SK-N-SH treated with all-trans-retinoic acid at 6 μM for 48 hours (cell line): ENCODE results near the gene NRXN3.

Experiments
- ATAC-seq: fragments of 200-7000 bp; cut with Tn5 transposase; 3 replicates; pipeline ENCODE4 v1.9.1; 2020; ENCODE audit warnings: mild to moderate bottlenecking, moderate library complexity
- ARNTL ChIP-seq: fragments of 450-650 bp; formaldehyde crosslinking; IDR thresholded peaks from 2 replicates; pipeline ENCODE4 v1.5.0; 2020; ENCODE audit warnings: low read depth, mild to moderate bottlenecking, moderate library complexity, borderline replicate concordance
- BACH2 ChIP-seq: fragments of 250-450 bp; sonication (Bioruptor Pico); IDR thresholded peaks from 2 replicates; pipeline ENCODE4 v1.9.0; 2021; ENCODE audit warnings: mild to moderate bottlenecking, borderline replicate concordance
- CSDC2 ChIP-seq: fragments of 250-450 bp; sonication (Bioruptor Pico); IDR thresholded peaks from 2 replicates; pipeline ENCODE4 v1.5.0; 2020; ENCODE audit warnings: mild to moderate bottlenecking, moderate library complexity
- CSRNP3 ChIP-seq: fragments of 250-450 bp; sonication (Bioruptor Pico); IDR thresholded peaks from 2 replicates; pipeline ENCODE4 v1.5.1; 2021; ENCODE audit warnings: mild to moderate bottlenecking, moderate library complexity
- ESRRG ChIP-seq: fragments of 250-450 bp; sonication (Bioruptor Pico); IDR thresholded peaks from 2 replicates; pipeline ENCODE4 v1.6.1; 2021; ENCODE audit warnings: mild to moderate bottlenecking
- GLIS3 ChIP-seq: fragments of 250-450 bp; sonication (Bioruptor Pico); IDR thresholded peaks from 2 replicates; pipeline ENCODE4 v1.5.0; 2020; ENCODE audit warnings: mild to moderate bottlenecking, moderate library complexity
- ISL1 ChIP-seq: fragments of 250-450 bp; sonication (Bioruptor Pico); IDR thresholded peaks from 2 replicates; pipeline ENCODE4 v2.1.2; 2022; ENCODE audit warnings: mild to moderate bottlenecking, moderate library complexity
- OSR1 ChIP-seq: fragments of 250-450 bp; sonication (Bioruptor Pico); IDR thresholded peaks from 2 replicates; pipeline ENCODE4 v1.8.0; 2022; ENCODE audit warnings: moderate library complexity, mild to moderate bottlenecking, inconsistent platforms
- PPARA ChIP-seq: fragments of 250-450 bp; sonication (Bioruptor Pico); IDR thresholded peaks from 2 replicates; pipeline ENCODE4 v1.5.0; 2020; ENCODE audit warnings: mild to moderate bottlenecking, borderline replicate concordance
- RARB ChIP-seq: fragments of 250-450 bp; sonication (Bioruptor Pico); IDR thresholded peaks from 2 replicates; pipeline ENCODE4 v1.8.0; 2021; ENCODE audit warnings: mild to moderate bottlenecking, moderate library complexity
- SNAI2 ChIP-seq: fragments of 250-450 bp; sonication (Bioruptor Pico); IDR thresholded peaks from 2 replicates; pipeline ENCODE4 v1.5.0; 2020; ENCODE audit warnings: mild to moderate bottlenecking, moderate library complexity
- TCF4 ChIP-seq: fragments of 250-450 bp; sonication (Bioruptor Pico); IDR thresholded peaks from 2 replicates; pipeline ENCODE4 v1.8.0; 2021; ENCODE audit warnings: mild to moderate bottlenecking, moderate library complexity, borderline replicate concordance
- TOX ChIP-seq: fragments of 250-450 bp; sonication (Bioruptor Pico); IDR thresholded peaks from 2 replicates; pipeline ENCODE4 v1.8.0; 2021; ENCODE audit warnings: mild to moderate bottlenecking, moderate library complexity, borderline replicate concordance
- TSHZ2 ChIP-seq: fragments of 250-450 bp; sonication (Bioruptor Pico); IDR thresholded peaks from 2 replicates; pipeline ENCODE4 v1.5.0; 2020; ENCODE audit warnings: mild to moderate bottlenecking, moderate library complexity
- ZC3H10 ChIP-seq: fragments of 250-450 bp; sonication (Bioruptor Pico); IDR thresholded peaks from 2 replicates; pipeline ENCODE4 v1.5.1; 2021; ENCODE audit warnings: mild to moderate bottlenecking, moderate library complexity
- ZFP3 ChIP-seq: fragments of 250-450 bp; sonication (Bioruptor Pico); IDR thresholded peaks from 2 replicates; pipeline ENCODE4 v1.5.0; 2020; ENCODE audit warnings: mild to moderate bottlenecking, moderate library complexity
- ZFP30 ChIP-seq: fragments of 450-650 bp; formaldehyde crosslinking; IDR thresholded peaks from 2 replicates; pipeline ENCODE4 v1.5.0; 2022; ENCODE audit warnings: mild to moderate bottlenecking, moderate library complexity
- ZNF70 ChIP-seq: fragments of 450-650 bp; formaldehyde crosslinking; IDR thresholded peaks from 2 replicates; pipeline ENCODE4 v1.5.0; 2020; ENCODE audit warnings: mild to moderate bottlenecking, moderate library complexity
- ZNF8 ChIP-seq: fragments of 450-650 bp; formaldehyde crosslinking; IDR thresholded peaks from 2 replicates; pipeline ENCODE4 v1.5.0; 2020; ENCODE audit warnings: mild to moderate bottlenecking, moderate library complexity
- TF ChIP-seq, protein P1 (sequence below): fragments of 250-450 bp; sonication (Bioruptor Pico); IDR thresholded peaks from 2 replicates; pipeline ENCODE4 v1.8.0; 2021; ENCODE audit warnings: low read depth, mild to moderate bottlenecking, moderate library complexity, borderline replicate concordance
- TF ChIP-seq, protein P2 (sequence below): fragments of 250-450 bp; sonication (Bioruptor Pico); IDR thresholded peaks from 2 replicates; pipeline ENCODE4 v1.8.0; 2020; ENCODE audit warnings: mild to moderate bottlenecking, moderate library complexity, borderline replicate concordance
- TF ChIP-seq, protein P3 (sequence below): fragments of 250-450 bp; sonication (Bioruptor Pico); IDR thresholded peaks from 2 replicates; pipeline ENCODE4 v1.5.1; 2020; ENCODE audit warnings: low read depth, mild to moderate bottlenecking, moderate library complexity

Gene NRXN3

GRCh38 chr14:78705989-78706388 is 535.8 kb downstream of the NRXN3 start:
- TF ChIP-seq TSHZ2 (CRISPR knock-in tag), result no peak
- TF ChIP-seq, protein P1, sequence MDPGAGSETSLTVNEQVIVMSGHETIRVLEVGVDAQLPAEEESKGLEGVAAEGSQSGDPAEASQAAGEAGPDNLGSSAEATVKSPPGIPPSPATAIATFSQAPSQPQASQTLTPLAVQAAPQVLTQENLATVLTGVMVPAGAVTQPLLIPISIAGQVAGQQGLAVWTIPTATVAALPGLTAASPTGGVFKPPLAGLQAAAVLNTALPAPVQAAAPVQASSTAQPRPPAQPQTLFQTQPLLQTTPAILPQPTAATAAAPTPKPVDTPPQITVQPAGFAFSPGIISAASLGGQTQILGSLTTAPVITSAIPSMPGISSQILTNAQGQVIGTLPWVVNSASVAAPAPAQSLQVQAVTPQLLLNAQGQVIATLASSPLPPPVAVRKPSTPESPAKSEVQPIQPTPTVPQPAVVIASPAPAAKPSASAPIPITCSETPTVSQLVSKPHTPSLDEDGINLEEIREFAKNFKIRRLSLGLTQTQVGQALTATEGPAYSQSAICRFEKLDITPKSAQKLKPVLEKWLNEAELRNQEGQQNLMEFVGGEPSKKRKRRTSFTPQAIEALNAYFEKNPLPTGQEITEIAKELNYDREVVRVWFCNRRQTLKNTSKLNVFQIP (CRISPR knock-in tag), result no peak
- no peak for TF ChIP-seq ZC3H10
- TF ChIP-seq PPARA (CRISPR knock-in tag), result no peak
- TF ChIP-seq ESRRG (CRISPR knock-in tag), result no peak
- TF ChIP-seq ZFP30 (CRISPR knock-in tag), result no peak
- no peak for TF ChIP-seq RARB

GRCh38 chr14:78709795-78710557 is 539.8 kb downstream of the NRXN3 start:
- ATAC-seq, result no peak
- TF ChIP-seq OSR1 (CRISPR knock-in tag) (no peak), CSDC2 (CRISPR knock-in tag) (no peak), TOX (CRISPR knock-in tag) (no peak), PPARA (CRISPR knock-in tag) (no peak), CSRNP3 (no peak), SNAI2 (CRISPR knock-in tag) (no peak), GLIS3 (CRISPR knock-in tag) (no peak), TCF4 (no peak), ZC3H10 (no peak), TSHZ2 (CRISPR knock-in tag) (no peak), BACH2 (CRISPR knock-in tag) (no peak), ZNF70 (CRISPR knock-in tag) (no peak), ZFP3 (CRISPR knock-in tag) (no peak), ARNTL (CRISPR knock-in tag) (no peak), ZFP30 (CRISPR knock-in tag) (no peak), ISL1 (CRISPR knock-in tag) (no peak), ZNF8 (no peak), ESRRG (CRISPR knock-in tag) (no peak)
- TF ChIP-seq, protein P2, sequence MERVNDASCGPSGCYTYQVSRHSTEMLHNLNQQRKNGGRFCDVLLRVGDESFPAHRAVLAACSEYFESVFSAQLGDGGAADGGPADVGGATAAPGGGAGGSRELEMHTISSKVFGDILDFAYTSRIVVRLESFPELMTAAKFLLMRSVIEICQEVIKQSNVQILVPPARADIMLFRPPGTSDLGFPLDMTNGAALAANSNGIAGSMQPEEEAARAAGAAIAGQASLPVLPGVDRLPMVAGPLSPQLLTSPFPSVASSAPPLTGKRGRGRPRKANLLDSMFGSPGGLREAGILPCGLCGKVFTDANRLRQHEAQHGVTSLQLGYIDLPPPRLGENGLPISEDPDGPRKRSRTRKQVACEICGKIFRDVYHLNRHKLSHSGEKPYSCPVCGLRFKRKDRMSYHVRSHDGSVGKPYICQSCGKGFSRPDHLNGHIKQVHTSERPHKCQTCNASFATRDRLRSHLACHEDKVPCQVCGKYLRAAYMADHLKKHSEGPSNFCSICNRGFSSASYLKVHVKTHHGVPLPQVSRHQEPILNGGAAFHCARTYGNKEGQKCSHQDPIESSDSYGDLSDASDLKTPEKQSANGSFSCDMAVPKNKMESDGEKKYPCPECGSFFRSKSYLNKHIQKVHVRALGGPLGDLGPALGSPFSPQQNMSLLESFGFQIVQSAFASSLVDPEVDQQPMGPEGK, result no peak
- TF ChIP-seq, protein P3, sequence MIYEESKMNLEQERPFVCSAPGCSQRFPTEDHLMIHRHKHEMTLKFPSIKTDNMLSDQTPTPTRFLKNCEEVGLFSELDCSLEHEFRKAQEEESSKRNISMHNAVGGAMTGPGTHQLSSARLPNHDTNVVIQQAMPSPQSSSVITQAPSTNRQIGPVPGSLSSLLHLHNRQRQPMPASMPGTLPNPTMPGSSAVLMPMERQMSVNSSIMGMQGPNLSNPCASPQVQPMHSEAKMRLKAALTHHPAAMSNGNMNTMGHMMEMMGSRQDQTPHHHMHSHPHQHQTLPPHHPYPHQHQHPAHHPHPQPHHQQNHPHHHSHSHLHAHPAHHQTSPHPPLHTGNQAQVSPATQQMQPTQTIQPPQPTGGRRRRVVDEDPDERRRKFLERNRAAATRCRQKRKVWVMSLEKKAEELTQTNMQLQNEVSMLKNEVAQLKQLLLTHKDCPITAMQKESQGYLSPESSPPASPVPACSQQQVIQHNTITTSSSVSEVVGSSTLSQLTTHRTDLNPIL (CRISPR knock-in tag), result no peak

More at GRCh38 chr14:78705989-78706388, 535.8 kb downstream of the NRXN3 start:
- ATAC-seq, result no peak
